Mammary epithelial cell (primary cell): ENCODE measurements around the gene KLHL8.

Experiments used
- CTCF ChIP-seq, 2 donors: IDR thresholded peaks in 1 of 2; conservative IDR thresholded peaks in 1 of 2; 2 replicates each; pipeline ENCODE4 v1.5.1; 2011 to 2012; ENCODE audit warnings: inconsistent platforms in 2 of 2, low read length in 2 of 2, mild to moderate bottlenecking in 2 of 2, control low read depth in 1 of 2, low read depth in 1 of 2; ENCODE audit not compliant: insufficient read depth in 1 of 2; ENCODE audit errors: extremely low read depth in 1 of 2
- EZH2 ChIP-seq: IDR thresholded peaks from 2 replicates; pipeline ENCODE4 v1.6.1; 2012; ENCODE audit warnings: low read length, inconsistent platforms, borderline replicate concordance

- no peak for TF ChIP-seq CTCF (conservative IDR thresholded peaks at IDR 0.05 in 1 of 2, IDR thresholded peaks at IDR 0.05 in 1 of 2; ENCODE audit: extremely low read depth in 1 of 2, insufficient read depth in 1 of 2, low read depth in 1 of 2, low read length in 2 of 2)
- TF ChIP-seq EZH2 = no peak
Measured at GRCh38 chr4:87117051-87117731, 103.2 kb downstream of the KLHL8 start.
